GM18873 (cell line): ENCODE results near the gene FLT3LG.

Source experiments
- ATAC-seq: cut with Tn5 transposase; IDR thresholded peaks from one replicate; pipeline ENCODE4 v1.9.1; 2021; ENCODE audit warnings: mild to moderate bottlenecking, moderate library complexity, moderate number of reproducible peaks; ENCODE audit not compliant: unreplicated experiment, low FRiP score

FLT3LG gene

GRCh38 chr19:49507803-49508494 lies 33.9 kb downstream of the FLT3LG start:
- no peak for ATAC-seq

GRCh38 chr19:49512970-49513745 lies 39.1 kb downstream of the FLT3LG start:
- no peak for ATAC-seq

- no peak for ATAC-seq
Observed at GRCh38 chr19:49513746-49514118, 39.7 kb downstream of the FLT3LG start.

GRCh38 chr19:49514151-49514550 lies 40.1 kb downstream of the FLT3LG start:
- ATAC-seq: no peak

- ATAC-seq: no peak
Observed at GRCh38 chr19:49515767-49516166, 41.8 kb downstream of the FLT3LG start.

- no peak for ATAC-seq
Observed at GRCh38 chr19:49518033-49518432, 44.0 kb downstream of the FLT3LG start.

GRCh38 chr19:49520705-49521319 lies 46.8 kb downstream of the FLT3LG start:
- no peak for ATAC-seq

- ATAC-seq: no peak
Observed at GRCh38 chr19:49524812-49525455, 50.9 kb downstream of the FLT3LG start.

- no peak for ATAC-seq
Observed at GRCh38 chr19:49528211-49528771, 54.3 kb downstream of the FLT3LG start.

- no peak for ATAC-seq
Observed at GRCh38 chr19:49530708-49531107, 56.7 kb downstream of the FLT3LG start.

GRCh38 chr19:49533551-49534488 lies 59.8 kb downstream of the FLT3LG start:
- ATAC-seq: peak; percentile 56

GRCh38 chr19:49534632-49535385 lies 60.8 kb downstream of the FLT3LG start:
- no peak for ATAC-seq
